CD4-positive, alpha-beta T cell (primary cell): Measurements from ENCODE around the gene PHF10. TPM values are rescaled to one million over a fixed set of nuclear protein-coding genes. Genes with fewer than 3 reads are reported as not detected.

ENCODE experiments used
- ATAC-seq: fragments of 200-7000 bp; cut with Tn5 transposase; one replicate; pipeline ENCODE4 v1.10.0; 2022; ENCODE audit warnings: mild to moderate bottlenecking; ENCODE audit not compliant: poor library complexity
- CTCF ChIA-PET: fragments of 350-600 bp; sonication (Branson Sonifier 250); formaldehyde crosslinking; loops from one replicate; lab custom pipeline; 2021; ENCODE audit warnings: antibody characterized with exemption, inconsistent platforms; lab: Charles Lee
- POLR2A ChIA-PET: fragments of 350-600 bp; sonication (Branson Sonifier 250); formaldehyde crosslinking; loops from one replicate; lab custom pipeline; 2021; ENCODE audit warnings: antibody characterized with exemption, inconsistent platforms; lab: Charles Lee
- DNase-seq, 14 experiments: peaks; one replicate each; pipeline ENCODE4 v3.0.0-alpha.2; 2013 to 2020; ENCODE audit warnings: mixed read lengths in 2 of 14
- H3K27ac ChIP-seq, 2 donors: one replicate each; pipeline versions ENCODE4 v1.5.1 to v1.7.0; 2013; ENCODE audit warnings: low read length in 2 of 2, low read depth in 1 of 2, mild to moderate bottlenecking in 1 of 2
- H3K27me3 ChIP-seq, 2 experiments: 1 replicate in 1 of 2; 2 replicates in 1 of 2; pipeline versions ENCODE4 v1.6.1 to v1.7.0; 2013; ENCODE audit warnings: low read length in 2 of 2, control low read depth in 1 of 2, mild to moderate bottlenecking in 1 of 2, moderate library complexity in 1 of 2; ENCODE audit not compliant: insufficient read depth in 2 of 2, control insufficient read depth in 1 of 2
- H3K36me3 ChIP-seq: one replicate; pipeline ENCODE4 v1.6.1; 2013; ENCODE audit warnings: low read length, control low read depth; ENCODE audit not compliant: insufficient read depth
- H3K4me1 ChIP-seq: one replicate; pipeline ENCODE4 v1.6.1; 2013; ENCODE audit warnings: low read length, control low read depth; ENCODE audit not compliant: insufficient read depth
- H3K4me3 ChIP-seq: one replicate; pipeline ENCODE4 v1.5.1; 2013; ENCODE audit warnings: mild to moderate bottlenecking, low read length, moderate library complexity
- H3K9me3 ChIP-seq, 2 experiments: 1 replicate in 1 of 2; 2 replicates in 1 of 2; pipeline versions ENCODE4 v1.6.1 to v1.7.0; 2013; ENCODE audit warnings: low read length in 2 of 2, mild to moderate bottlenecking in 2 of 2, control low read depth in 1 of 2, moderate library complexity in 1 of 2; ENCODE audit not compliant: control insufficient read depth in 1 of 2, insufficient read depth in 1 of 2
- H3K27ac Mint-ChIP-seq: one replicate; pipeline ENCODE4 v1.8.0; 2020; ENCODE audit warnings: mixed read lengths
- H3K27me3 Mint-ChIP-seq: one replicate; pipeline ENCODE4 v1.8.0; 2021; ENCODE audit warnings: mixed read lengths
- H3K36me3 Mint-ChIP-seq: one replicate; pipeline ENCODE4 v1.8.0; 2021; ENCODE audit warnings: low read depth, mixed read lengths
- H3K4me1 Mint-ChIP-seq: one replicate; pipeline ENCODE4 v1.8.0; 2021; ENCODE audit warnings: low read depth, mixed read lengths
- H3K4me3 Mint-ChIP-seq: one replicate; pipeline ENCODE4 v1.8.0; 2020; ENCODE audit warnings: mild to moderate bottlenecking, mixed read lengths
- H3K9me3 Mint-ChIP-seq: one replicate; pipeline ENCODE4 v1.8.0; 2020; ENCODE audit warnings: mixed read lengths
- intact Hi-C, 2 experiments: fragments of 100-400 bp; cut with DNase I in 1 of 2; cut with micrococcal nuclease in 1 of 2; formaldehyde crosslinking; loops; one replicate each; pipeline versions ENCODE4 v1.15.1 to v1.9.0; 2023 to 2025; cut with DNase I, micrococcal nuclease
- total RNA-seq, 174 experiments: library from RNA in 2 of 174; stranded (reverse) in 2 of 174; gene quantifications; one replicate each; pipeline ENCODE4 v1.2.3 and lab custom pipeline; 2021 to 2026
- TF ChIP-seq, protein P1 (sequence below): fragments of 200-600 bp; IDR thresholded peaks from one replicate; pipeline ENCODE4 v1.8.0; 2022; ENCODE audit warnings: antibody characterized with exemption, mild to moderate bottlenecking

Gene PHF10
- total RNA-seq, 2 experiments from 2014 or later, result 93.9 to 97.8 TPM

GRCh38 chr6:169745405-169745804, 21.1 kb upstream of the PHF10 start:
- no peak overlapping the region for H3K27ac Mint-ChIP-seq
- POLR2A ChIA-PET, result no interaction called here
- H3K9me3 Mint-ChIP-seq, result peaks cover 5% of the 10 kb centered on the region
- TF ChIP-seq, protein P1, sequence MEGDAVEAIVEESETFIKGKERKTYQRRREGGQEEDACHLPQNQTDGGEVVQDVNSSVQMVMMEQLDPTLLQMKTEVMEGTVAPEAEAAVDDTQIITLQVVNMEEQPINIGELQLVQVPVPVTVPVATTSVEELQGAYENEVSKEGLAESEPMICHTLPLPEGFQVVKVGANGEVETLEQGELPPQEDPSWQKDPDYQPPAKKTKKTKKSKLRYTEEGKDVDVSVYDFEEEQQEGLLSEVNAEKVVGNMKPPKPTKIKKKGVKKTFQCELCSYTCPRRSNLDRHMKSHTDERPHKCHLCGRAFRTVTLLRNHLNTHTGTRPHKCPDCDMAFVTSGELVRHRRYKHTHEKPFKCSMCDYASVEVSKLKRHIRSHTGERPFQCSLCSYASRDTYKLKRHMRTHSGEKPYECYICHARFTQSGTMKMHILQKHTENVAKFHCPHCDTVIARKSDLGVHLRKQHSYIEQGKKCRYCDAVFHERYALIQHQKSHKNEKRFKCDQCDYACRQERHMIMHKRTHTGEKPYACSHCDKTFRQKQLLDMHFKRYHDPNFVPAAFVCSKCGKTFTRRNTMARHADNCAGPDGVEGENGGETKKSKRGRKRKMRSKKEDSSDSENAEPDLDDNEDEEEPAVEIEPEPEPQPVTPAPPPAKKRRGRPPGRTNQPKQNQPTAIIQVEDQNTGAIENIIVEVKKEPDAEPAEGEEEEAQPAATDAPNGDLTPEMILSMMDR, result no peak
- H3K27me3 ChIP-seq, result no peaks in the 10 kb centered on the region
- intact Hi-C loops, result no loop called here
- H3K4me1 Mint-ChIP-seq, result peaks cover 13% of the 10 kb centered on the region
- no peaks in the 10 kb centered on the region for H3K27me3 Mint-ChIP-seq
- peaks cover 0 to 3% of the 10 kb centered on the region in 2 experiments for H3K9me3 ChIP-seq
- no peaks in the 10 kb centered on the region for H3K4me1 ChIP-seq
- DNase-seq (no peak), ATAC-seq (no peak)
- no peak overlapping the region for H3K4me3 ChIP-seq
- no peaks in the 10 kb centered on the region for H3K36me3 ChIP-seq
- H3K4me3 Mint-ChIP-seq, result no peak overlapping the region
- H3K36me3 Mint-ChIP-seq, result no peaks in the 10 kb centered on the region
- no peak overlapping the region for H3K27ac ChIP-seq
- CTCF ChIA-PET, result no interaction called here

- DNase-seq (no peak), ATAC-seq (no peak)
- no peak overlapping the region for H3K27ac ChIP-seq
- H3K4me1 ChIP-seq, result no peaks in the 10 kb centered on the region
- H3K9me3 Mint-ChIP-seq, result peaks cover 5% of the 10 kb centered on the region
- H3K27ac Mint-ChIP-seq, result no peak overlapping the region
- no peaks in the 10 kb centered on the region for H3K27me3 ChIP-seq
- no peaks in the 10 kb centered on the region for H3K4me1 Mint-ChIP-seq
- no peaks in the 10 kb centered on the region for H3K36me3 Mint-ChIP-seq
- ChIA-PET CTCF (interaction anchor here (0.6 to 1.4 kb wide), 2 partner anchors 21 to 123 kb away, joined by 3 read pairs; no protein-coding TSS in a partner anchor), POLR2A (interaction anchor here (1.9 kb wide), 1 partner anchor 16 kb away, joined by 6 read pairs; the partner anchor contains the start of gene PHF10)
- TF ChIP-seq, protein P1, result no peak
- H3K4me3 ChIP-seq, result no peak overlapping the region
- H3K9me3 ChIP-seq, result peaks cover 0 to 3% of the 10 kb centered on the region in 2 experiments
- H3K4me3 Mint-ChIP-seq, result no peak overlapping the region
- H3K27me3 Mint-ChIP-seq, result no peaks in the 10 kb centered on the region
- H3K36me3 ChIP-seq, result no peaks in the 10 kb centered on the region
- intact Hi-C loops, result no loop called here
These were observed 17.0 kb upstream of the PHF10 start for GRCh38 chr6:169741344-169741743.

DNA sequence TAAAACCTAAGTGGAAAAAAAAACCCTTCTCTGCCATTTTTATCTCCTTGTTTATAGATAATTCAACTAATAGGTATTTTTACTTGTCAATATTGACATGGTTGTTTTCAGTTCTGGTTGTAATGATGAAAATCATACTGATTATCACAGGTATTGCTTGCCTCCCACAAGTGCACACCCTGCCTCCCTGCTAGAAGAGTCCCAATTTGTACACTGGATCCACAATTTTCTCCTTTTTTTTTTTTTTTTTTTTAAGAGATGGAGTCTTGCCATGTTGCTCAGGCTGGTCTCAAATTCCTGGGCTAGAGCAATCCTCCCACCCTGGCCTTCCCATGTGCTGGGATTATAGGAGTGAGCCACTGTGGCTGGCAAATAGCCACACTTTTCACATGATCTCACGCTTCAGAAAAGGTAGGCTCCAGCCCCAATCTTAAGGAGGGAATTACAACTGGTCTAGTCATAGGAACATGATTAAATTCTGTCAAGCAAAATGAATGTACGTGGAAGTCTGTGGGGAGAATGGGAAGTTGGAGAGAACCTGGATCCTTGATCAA, 14.8 kb upstream of the PHF10 start:
- TF ChIP-seq, protein P1, result no peak
- no peak overlapping the region for H3K27ac ChIP-seq
- no peaks in the 10 kb centered on the region for H3K9me3 ChIP-seq
- ChIA-PET CTCF (no interaction called here), POLR2A (no interaction called here)
- Mint-ChIP-seq H3K36me3 (no peaks in the 10 kb centered on the region), H3K27me3 (peaks cover 12% of the 10 kb centered on the region), H3K27ac (no peak overlapping the region), H3K9me3 (no peaks in the 10 kb centered on the region), H3K4me1 (no peaks in the 10 kb centered on the region), H3K4me3 (no peak overlapping the region)
- H3K27me3 ChIP-seq, result no peaks in the 10 kb centered on the region
- no peaks in the 10 kb centered on the region for H3K36me3 ChIP-seq
- DNase-seq (no peak), ATAC-seq (no peak)
- intact Hi-C loops, result no loop called here
- H3K4me3 ChIP-seq, result no peak overlapping the region
- no peaks in the 10 kb centered on the region for H3K4me1 ChIP-seq
